Esophagus (tissue), 2 donors: ENCODE results near the gene MTHFD2. TPM values are rescaled to one million over a fixed set of nuclear protein-coding genes. Genes with fewer than 3 reads are reported as not detected.
"Not testable (repeated sequence)": the region's sequence is repeated elsewhere in the genome, so short reads cannot be mapped to it uniquely, and the experiment has no call there.

Experiments used
- H3K27ac ChIP-seq, 2 donors: one replicate each; pipeline ENCODE4 v1.5.1; 2013; ENCODE audit warnings: low read depth in 2 of 2, mild to moderate bottlenecking in 2 of 2, inconsistent platforms in 1 of 2, low read length in 1 of 2, moderate library complexity in 1 of 2
- H3K27me3 ChIP-seq, 2 donors: one replicate each; pipeline ENCODE4 v1.6.1; 2013; ENCODE audit warnings: low read length in 2 of 2, control low read depth in 1 of 2, mild to moderate bottlenecking in 1 of 2; ENCODE audit not compliant: insufficient read depth in 2 of 2, control insufficient read depth in 1 of 2
- H3K36me3 ChIP-seq, 2 donors: one replicate each; pipeline ENCODE4 v1.6.1; 2013; ENCODE audit warnings: low read length in 1 of 2; ENCODE audit not compliant: control insufficient read depth in 2 of 2, insufficient read depth in 2 of 2
- H3K4me1 ChIP-seq, 2 donors: one replicate each; pipeline ENCODE4 v1.6.1; 2013; ENCODE audit warnings: low read length in 1 of 2; ENCODE audit not compliant: control insufficient read depth in 2 of 2, insufficient read depth in 2 of 2
- H3K4me3 ChIP-seq, 2 donors: one replicate each; pipeline ENCODE4 v1.5.1; 2013; ENCODE audit warnings: low read length in 2 of 2, mild to moderate bottlenecking in 2 of 2, low read depth in 1 of 2, moderate library complexity in 1 of 2
- H3K9me3 ChIP-seq, 2 donors: one replicate each; pipeline ENCODE4 v1.6.1; 2013; ENCODE audit warnings: mild to moderate bottlenecking in 2 of 2, low read depth in 1 of 2, low read length in 1 of 2, moderate library complexity in 1 of 2; ENCODE audit not compliant: control insufficient read depth in 2 of 2, insufficient read depth in 1 of 2
- WGBS, 2 donors: extraction: QIAGEN DNeasy Blood & Tissue Kit; methylation state at CpG; one replicate each; pipeline ENCODE4 v1.1.7; 2013; 5-methylcytosine and 5-hydroxymethylcytosine counted together
- polyA plus RNA-seq, 2 donors: library from polyadenylated mRNA; stranded (reverse); fragments of 200-250 nt; gene quantifications; one replicate each; pipeline ENCODE4 v1.2.3, GENCODE V29; 2013
- donor health status: healthy with polysubstance abuse.
- donor health status: Bipolar disorder and iron deficiency.

MTHFD2 gene
- polyA plus RNA-seq, 2 donors = 11.1 to 35.4 TPM

GRCh38 chr2:74223941-74224770, 25.7 kb downstream of the MTHFD2 start:
- Histone ChIP-seq H3K4me1 (peaks cover 0 to 4% of the 10 kb centered on the region in 2 donors), H3K4me3 (no peak overlapping the region), H3K27me3 (no peaks in the 10 kb centered on the region), H3K27ac (no peak overlapping the region), H3K9me3 (no peaks in the 10 kb centered on the region), H3K36me3 (no peaks in the 10 kb centered on the region)
- WGBS, 2 donors = 95 to 97% methylated on average over 8 of the region's 8 CpGs

- H3K4me1 ChIP-seq = peaks cover 0 to 4% of the 10 kb centered on the region in 2 donors
- H3K9me3 ChIP-seq = no peaks in the 10 kb centered on the region
- WGBS, 2 donors = 68 to 81% methylated on average over 4 of the region's 4 CpGs
- no peak overlapping the region for H3K27ac ChIP-seq
- H3K4me3 ChIP-seq = no peak overlapping the region
- no peaks in the 10 kb centered on the region for H3K36me3 ChIP-seq
- no peaks in the 10 kb centered on the region for H3K27me3 ChIP-seq
Measured at GRCh38 chr2:74225698-74226459, 27.5 kb downstream of the MTHFD2 start.

DNA sequence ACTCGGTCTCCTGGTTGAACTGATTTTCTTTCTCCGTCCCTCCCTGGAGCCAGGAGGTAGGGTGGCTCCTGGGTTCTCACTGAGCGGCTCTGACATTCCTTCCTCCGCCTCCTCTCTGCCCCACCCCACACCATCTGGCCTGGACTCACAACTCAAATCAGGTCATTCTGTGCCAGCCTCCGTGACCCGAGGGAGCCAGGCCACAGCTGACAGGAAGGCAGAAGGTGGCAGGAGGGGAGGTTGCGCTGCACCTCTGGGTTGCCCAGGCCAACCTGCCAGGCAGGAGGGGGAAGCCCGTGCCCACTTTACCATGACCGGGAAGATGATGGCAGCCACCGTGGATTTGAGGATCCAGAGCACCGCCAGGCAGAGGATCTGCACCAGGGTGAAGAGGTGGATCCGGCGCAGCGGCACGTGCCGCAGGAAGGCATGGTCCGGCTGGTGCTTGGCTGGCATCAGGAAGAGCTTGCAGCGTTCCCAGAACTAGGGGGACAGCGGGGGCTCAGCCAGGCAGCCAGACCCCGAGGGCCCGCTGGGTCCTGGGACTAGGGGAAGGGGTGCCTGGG, 28.3 kb downstream of the MTHFD2 start:
- H3K9me3 ChIP-seq = no peaks in the 10 kb centered on the region
- WGBS, 2 donors = 68 to 70% methylated on average over 21 of the region's 21 CpGs
- H3K27ac ChIP-seq = no peak overlapping the region
- no peak overlapping the region for H3K4me3 ChIP-seq
- no peaks in the 10 kb centered on the region for H3K36me3 ChIP-seq
- no peaks in the 10 kb centered on the region for H3K27me3 ChIP-seq
- peaks cover 0 to 4% of the 10 kb centered on the region in 2 donors for H3K4me1 ChIP-seq

GRCh38 chr2:74227646-74228045, 29.2 kb downstream of the MTHFD2 start:
- Histone ChIP-seq H3K4me3 (no peak overlapping the region), H3K9me3 (no peaks in the 10 kb centered on the region), H3K27me3 (no peaks in the 10 kb centered on the region), H3K36me3 (no peaks in the 10 kb centered on the region), H3K27ac (no peak overlapping the region), H3K4me1 (peaks cover 0 to 4% of the 10 kb centered on the region in 2 donors)
- 84 to 86% methylated on average over 5 of the region's 5 CpGs for WGBS, 2 donors

DNA sequence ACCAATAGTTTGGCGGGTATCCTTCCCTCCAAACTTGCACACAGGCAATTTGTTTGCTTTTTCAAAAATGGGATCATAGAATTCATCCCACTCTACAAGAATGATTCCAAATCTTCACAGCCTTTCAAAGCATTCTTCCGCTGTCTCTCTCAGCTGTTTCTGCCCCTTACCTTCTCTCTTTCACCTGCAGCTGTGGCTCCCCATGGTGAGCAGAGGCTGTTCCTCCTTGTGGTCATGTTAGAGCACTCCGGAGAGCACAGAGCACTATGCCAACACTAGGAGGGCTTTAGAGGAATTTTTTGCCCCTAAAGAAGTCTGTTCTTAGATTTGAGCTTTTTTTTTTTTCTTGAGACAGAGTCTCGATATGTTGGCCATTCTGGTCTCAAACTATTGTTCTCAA, 30.4 kb downstream of the MTHFD2 start:
- no peaks in the 10 kb centered on the region for H3K27me3 ChIP-seq
- H3K9me3 ChIP-seq = no peaks in the 10 kb centered on the region
- peaks cover 0 to 4% of the 10 kb centered on the region in 2 donors for H3K4me1 ChIP-seq
- WGBS, 2 donors = 84 to 94% methylated on average over 4 of the region's 4 CpGs
- H3K36me3 ChIP-seq = no peaks in the 10 kb centered on the region
- no peak overlapping the region for H3K27ac ChIP-seq
- no peak overlapping the region for H3K4me3 ChIP-seq

DNA sequence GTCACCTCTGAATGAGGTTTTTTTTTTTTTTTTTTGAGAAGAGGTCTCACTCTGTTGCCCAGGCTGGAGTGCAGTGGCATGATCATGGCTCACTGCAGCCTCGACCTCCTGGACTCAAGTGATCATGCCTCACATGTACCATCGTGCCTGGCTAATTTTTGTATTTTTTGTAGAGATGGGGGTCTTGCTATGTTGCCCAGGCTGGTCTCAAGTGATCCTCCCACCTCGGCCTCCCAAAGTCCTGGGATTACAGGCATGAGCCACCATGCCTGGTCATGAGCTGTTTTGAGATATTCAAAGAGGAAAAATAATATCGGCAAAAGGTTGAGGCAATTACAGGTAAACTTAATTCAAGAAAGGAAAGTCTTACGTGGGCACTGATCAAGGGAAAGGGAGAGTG, 31.4 kb downstream of the MTHFD2 start:
- not testable (repeated sequence) for H3K27ac ChIP-seq, H3K36me3 ChIP-seq, H3K4me1 ChIP-seq, H3K9me3 ChIP-seq, H3K27me3 ChIP-seq, H3K4me3 ChIP-seq
- 91% methylated on average over 5 of the region's 5 CpGs for WGBS, 2 donors

DNA sequence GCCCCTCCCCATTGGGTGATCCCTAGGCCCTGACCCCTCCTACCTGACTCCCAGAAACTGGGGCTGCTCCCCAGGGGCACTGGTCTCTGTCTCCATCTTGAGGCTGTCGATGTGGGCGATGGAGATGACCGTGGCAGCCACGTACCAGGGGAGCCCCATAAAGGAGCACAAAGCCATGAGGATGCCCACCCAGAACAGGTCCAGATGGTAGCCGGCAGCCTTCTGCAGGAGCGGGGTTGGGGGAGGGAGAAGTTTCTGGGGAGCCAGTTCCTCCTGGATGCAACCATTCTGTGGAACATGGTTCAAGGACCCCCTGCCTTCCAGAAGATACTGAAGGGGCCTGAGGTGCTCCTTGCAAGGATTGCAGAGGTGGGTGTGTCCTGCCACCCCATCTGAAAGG, 34.0 kb downstream of the MTHFD2 start:
- no peaks in the 10 kb centered on the region for H3K27me3 ChIP-seq
- H3K4me3 ChIP-seq = no peak overlapping the region
- no peaks in the 10 kb centered on the region for H3K36me3 ChIP-seq
- no peaks in the 10 kb centered on the region for H3K4me1 ChIP-seq
- WGBS, 2 donors = 89 to 94% methylated on average over 6 of the region's 6 CpGs
- no peaks in the 10 kb centered on the region for H3K9me3 ChIP-seq
- no peak overlapping the region for H3K27ac ChIP-seq

DNA sequence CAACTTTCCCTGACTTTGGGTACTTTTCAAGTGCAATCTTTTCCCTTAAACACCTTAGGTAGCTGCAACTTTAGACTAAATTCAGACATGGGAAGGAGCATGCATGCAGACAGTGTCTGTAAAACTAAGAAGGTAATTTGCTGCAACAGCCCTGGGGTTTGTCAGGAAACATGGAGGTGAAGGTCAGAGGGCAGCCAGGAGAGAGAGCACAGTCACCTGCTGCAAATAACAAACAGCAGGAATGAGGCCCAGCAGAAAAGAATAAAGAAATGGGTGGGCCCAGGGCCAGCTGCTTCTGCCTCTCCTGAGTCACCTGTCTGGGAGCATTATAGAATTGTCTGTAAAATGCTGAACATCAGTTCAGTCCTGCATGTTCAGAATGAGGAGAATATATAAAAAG, 35.2 kb downstream of the MTHFD2 start:
- Histone ChIP-seq H3K36me3 (no peaks in the 10 kb centered on the region), H3K27me3 (no peaks in the 10 kb centered on the region), H3K4me3 (no peak overlapping the region), H3K9me3 (no peaks in the 10 kb centered on the region), H3K27ac (no peak overlapping the region), H3K4me1 (no peaks in the 10 kb centered on the region)

GRCh38 chr2:74235041-74235440, 36.6 kb downstream of the MTHFD2 start:
- Histone ChIP-seq H3K4me3 (no peak overlapping the region), H3K27ac (no peak overlapping the region), H3K36me3 (no peaks in the 10 kb centered on the region), H3K27me3 (no peaks in the 10 kb centered on the region), H3K9me3 (no peaks in the 10 kb centered on the region), H3K4me1 (no peaks in the 10 kb centered on the region)
- WGBS, 2 donors = 92 to 95% methylated on average over 5 of the region's 5 CpGs
